HEK293 (cell line): ENCODE data around the gene RTBDN.
A peak's percentile ranks its signal among the peaks of the same experiment; 100 is the strongest.

Experiments
- AEBP2 ChIP-seq: fragments of 450-650 bp; formaldehyde crosslinking; IDR thresholded peaks from 2 replicates; pipeline ENCODE4 v1.5.1; 2016; ENCODE audit warnings: missing biosample characterization, missing genetic modification characterization, borderline replicate concordance
- FEZF1 ChIP-seq: fragments of 450-650 bp; formaldehyde crosslinking; IDR thresholded peaks from 2 replicates; pipeline ENCODE4 v1.5.1; 2016; ENCODE audit warnings: missing biosample characterization, missing genetic modification characterization
- INSM2 ChIP-seq: fragments of 450-650 bp; formaldehyde crosslinking; IDR thresholded peaks from 2 replicates; pipeline ENCODE4 v1.5.1; 2016; ENCODE audit warnings: missing biosample characterization, missing genetic modification characterization
- ZBTB1 ChIP-seq: fragments of 450-650 bp; formaldehyde crosslinking; IDR thresholded peaks from 2 replicates; pipeline ENCODE4 v1.5.1; 2016; ENCODE audit warnings: missing biosample characterization, missing genetic modification characterization
- ZBTB6 ChIP-seq: fragments of 450-650 bp; formaldehyde crosslinking; IDR thresholded peaks from 2 replicates; pipeline ENCODE4 v1.5.1; 2017; ENCODE audit warnings: missing biosample characterization, missing genetic modification characterization
- ZIC2 ChIP-seq: fragments of 450-650 bp; formaldehyde crosslinking; IDR thresholded peaks from 2 replicates; pipeline ENCODE4 v1.5.1; 2016; ENCODE audit warnings: missing biosample characterization, missing genetic modification characterization
- ZNF114 ChIP-seq: fragments of 450-650 bp; formaldehyde crosslinking; IDR thresholded peaks from 2 replicates; pipeline ENCODE4 v1.5.0; 2017; ENCODE audit warnings: missing biosample characterization, missing genetic modification characterization
- ZNF157 ChIP-seq: fragments of 450-650 bp; formaldehyde crosslinking; IDR thresholded peaks from 2 replicates; pipeline ENCODE4 v1.5.1; 2016; ENCODE audit warnings: missing biosample characterization, missing genetic modification characterization
- ZNF24 ChIP-seq: fragments of 450-650 bp; formaldehyde crosslinking; IDR thresholded peaks from 2 replicates; pipeline ENCODE4 v1.5.1; 2016; ENCODE audit warnings: missing biosample characterization, missing genetic modification characterization
- ZNF311 ChIP-seq: fragments of 450-650 bp; formaldehyde crosslinking; IDR thresholded peaks from 2 replicates; pipeline ENCODE4 v1.5.1; 2017; ENCODE audit warnings: missing biosample characterization, missing genetic modification characterization, borderline replicate concordance
- ZNF398 ChIP-seq: fragments of 450-650 bp; formaldehyde crosslinking; IDR thresholded peaks from 2 replicates; pipeline ENCODE4 v1.5.1; 2017; ENCODE audit warnings: missing biosample characterization, missing genetic modification characterization
- ZNF423 ChIP-seq: fragments of 450-650 bp; formaldehyde crosslinking; IDR thresholded peaks from 2 replicates; pipeline ENCODE4 v1.5.1; 2016; ENCODE audit warnings: missing biosample characterization, missing genetic modification characterization
- ZNF561 ChIP-seq: fragments of 450-650 bp; IDR thresholded peaks from 2 replicates; pipeline ENCODE4 v1.5.1; 2018; ENCODE audit warnings: missing biosample characterization, missing genetic modification characterization, borderline replicate concordance
- ZNF585B ChIP-seq: fragments of 450-650 bp; formaldehyde crosslinking; IDR thresholded peaks from 2 replicates; pipeline ENCODE4 v1.5.1; 2016; ENCODE audit warnings: missing biosample characterization, missing genetic modification characterization
- ZNF596 ChIP-seq: fragments of 450-650 bp; IDR thresholded peaks from 2 replicates; pipeline ENCODE4 v1.5.0; 2018; ENCODE audit warnings: missing biosample characterization, mild to moderate bottlenecking, missing genetic modification characterization, moderate library complexity
- ZNF600 ChIP-seq: fragments of 450-650 bp; formaldehyde crosslinking; IDR thresholded peaks from 2 replicates; pipeline ENCODE4 v1.5.1; 2016; ENCODE audit warnings: missing biosample characterization, missing genetic modification characterization
- ZNF610 ChIP-seq: fragments of 450-650 bp; formaldehyde crosslinking; IDR thresholded peaks from 2 replicates; pipeline ENCODE4 v1.5.1; 2016; ENCODE audit warnings: missing biosample characterization, missing genetic modification characterization, borderline replicate concordance
- ZNF692 ChIP-seq: fragments of 450-650 bp; formaldehyde crosslinking; IDR thresholded peaks from 2 replicates; pipeline ENCODE4 v1.5.1; 2016; ENCODE audit warnings: missing biosample characterization, missing genetic modification characterization
- ZNF704 ChIP-seq: fragments of 450-650 bp; formaldehyde crosslinking; IDR thresholded peaks from 2 replicates; pipeline ENCODE4 v1.5.1; 2016; ENCODE audit warnings: missing biosample characterization, missing genetic modification characterization
- ZNF776 ChIP-seq: fragments of 450-650 bp; formaldehyde crosslinking; IDR thresholded peaks from 2 replicates; pipeline ENCODE4 v1.5.0; 2017; ENCODE audit warnings: missing biosample characterization, missing genetic modification characterization, borderline replicate concordance
- ZNF830 ChIP-seq: fragments of 450-650 bp; IDR thresholded peaks from 2 replicates; pipeline ENCODE4 v1.5.0; 2018; ENCODE audit warnings: missing biosample characterization, missing genetic modification characterization, low read depth, mild to moderate bottlenecking, moderate library complexity
- ZSCAN4 ChIP-seq: fragments of 450-650 bp; formaldehyde crosslinking; IDR thresholded peaks from 2 replicates; pipeline ENCODE4 v1.5.1; 2017; ENCODE audit warnings: missing biosample characterization, missing genetic modification characterization
- ZSCAN5A ChIP-seq: fragments of 450-650 bp; formaldehyde crosslinking; IDR thresholded peaks from 2 replicates; pipeline ENCODE4 v1.5.1; 2016; ENCODE audit warnings: missing biosample characterization, missing genetic modification characterization

The RTBDN gene

GRCh38 chr19:12789904-12790619 lies 44.3 kb downstream of the RTBDN start (continued):
- no peak for TF ChIP-seq ZBTB1 (tag by site-specific recombination)
- TF ChIP-seq ZNF600 (tag by site-specific recombination) = peak; percentile 81
- TF ChIP-seq ZNF311 (tag by site-specific recombination) = no peak
- TF ChIP-seq ZNF776 (tag by site-specific recombination) = no peak
- peak; percentile 36; the same call in 1 of the 2 replicates for TF ChIP-seq ZNF423
- TF ChIP-seq AEBP2 (tag by site-specific recombination) = no peak
- TF ChIP-seq ZSCAN5A (tag by site-specific recombination) = peak; percentile 68; the same call in 1 of the 2 replicates
- no peak for TF ChIP-seq ZNF704 (tag by site-specific recombination)
- no peak for TF ChIP-seq ZSCAN4 (tag by site-specific recombination)
- no peak; the same call in 1 of the 2 replicates for TF ChIP-seq ZNF24
- peak; percentile 83; the same call in 1 of the 2 replicates for TF ChIP-seq INSM2
- no peak for TF ChIP-seq ZBTB6 (tag by site-specific recombination)
- no peak for TF ChIP-seq ZNF830 (tag by site-specific recombination)
- TF ChIP-seq ZNF596 (tag by site-specific recombination) = no peak
- peak; percentile 72 for TF ChIP-seq ZNF398
- no peak for TF ChIP-seq FEZF1
- TF ChIP-seq ZNF157 (tag by site-specific recombination) = no peak
- 0 out of 2 replicates have a peak, but pooled peaks have one; percentile 42 for TF ChIP-seq ZNF610 (tag by site-specific recombination)
- no peak for TF ChIP-seq ZNF585B (tag by site-specific recombination)
- TF ChIP-seq ZNF692 (tag by site-specific recombination) = peak; percentile 83
- TF ChIP-seq ZNF114 (tag by site-specific recombination) = no peak
- TF ChIP-seq ZNF561 (tag by site-specific recombination) = peak; percentile 100
- peak; percentile 86 for TF ChIP-seq ZIC2
